ENCODE measurements around the gene AKAP12. TPM values are rescaled to one million over a fixed set of nuclear protein-coding genes. Genes with fewer than 3 reads are reported as not detected.
"Not testable (repeated sequence)": the region's sequence is repeated elsewhere in the genome, so short reads cannot be mapped to it uniquely, and the experiment has no call there.

Gene AKAP12
- total RNA-seq, 2 donors from 2014 or later = 10.0 to 10.6 TPM

DNA sequence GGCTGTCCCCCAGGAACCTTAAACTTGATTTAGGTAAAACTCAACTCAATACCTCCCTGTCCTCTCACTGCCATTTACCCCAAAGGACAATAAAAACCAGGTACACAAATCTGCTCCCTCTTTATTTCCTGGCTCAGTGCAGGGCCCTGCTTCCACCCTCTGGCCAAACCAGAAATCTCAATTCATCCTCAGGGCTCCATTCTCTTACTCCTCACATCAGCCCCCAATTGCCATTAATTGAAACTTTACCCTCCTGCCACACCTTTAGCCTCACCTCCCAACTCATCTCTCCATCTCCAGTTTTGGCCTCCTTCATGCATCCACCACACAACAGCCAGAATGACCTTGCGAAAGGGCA is 141.1 kb downstream of the AKAP12 start:
- Mint-ChIP-seq H3K27me3 (ENCODE audit: low read depth) (no peaks in the 10 kb centered on the region), H3K4me1 (ENCODE audit: low read depth) (peaks cover 73% of the 10 kb centered on the region), H3K27ac (peak overlapping the region; percentile 90), H3K4me3 (peak overlapping the region; percentile 87 to 90), H3K36me3 (ENCODE audit: insufficient read depth in 2 of 2) (peaks cover 2 to 9% of the 10 kb centered on the region in 2 donors), H3K9me3 (no peaks in the 10 kb centered on the region)
- ATAC-seq (replicated peaks in 1 of 2) = peak in 1 of 2 donors; percentile 24
- no peak for DNase-seq

GRCh38 chr6:151381722-151382121 is 142.0 kb downstream of the AKAP12 start:
- peak overlapping the region; percentile 87 to 90 for H3K4me3 Mint-ChIP-seq
- H3K36me3 Mint-ChIP-seq (ENCODE audit: insufficient read depth in 2 of 2) = peaks cover 2 to 9% of the 10 kb centered on the region in 2 donors
- no peaks in the 10 kb centered on the region for H3K27me3 Mint-ChIP-seq (ENCODE audit: low read depth)
- peak; percentile 59 to 69 for ATAC-seq (replicated peaks in 1 of 2)
- peaks cover 71% of the 10 kb centered on the region for H3K4me1 Mint-ChIP-seq (ENCODE audit: low read depth)
- no peaks in the 10 kb centered on the region for H3K9me3 Mint-ChIP-seq
- H3K27ac Mint-ChIP-seq = peak overlapping the region; percentile 88
- DNase-seq = no peak

DNA sequence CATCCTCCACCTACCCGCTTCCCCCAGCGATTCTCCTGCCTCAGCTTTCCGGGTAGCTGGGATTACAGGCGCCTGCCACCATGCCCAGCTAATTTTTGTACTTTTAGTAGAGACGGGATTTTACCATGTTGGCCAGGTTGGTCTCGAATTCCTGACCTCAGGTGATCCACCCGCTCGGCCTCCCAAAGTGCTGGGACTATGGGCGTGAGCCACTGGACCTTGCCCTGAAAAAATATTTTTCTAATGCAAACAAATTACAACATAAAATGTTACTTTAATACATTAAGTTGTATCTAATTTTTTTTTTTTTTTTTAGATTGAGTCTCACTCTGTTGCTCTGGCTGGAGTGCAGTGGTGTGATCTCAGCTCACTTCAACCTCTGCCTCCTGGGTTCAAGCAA is 142.9 kb downstream of the AKAP12 start:
- DNase-seq; ATAC-seq (replicated peaks in 1 of 2); H3K4me3 Mint-ChIP-seq; H3K27me3 Mint-ChIP-seq (ENCODE audit: low read depth); H3K27ac Mint-ChIP-seq; H3K36me3 Mint-ChIP-seq (ENCODE audit: insufficient read depth in 2 of 2); H3K9me3 Mint-ChIP-seq: not testable (repeated sequence)
- peaks cover 68% of the 10 kb centered on the region for H3K4me1 Mint-ChIP-seq (ENCODE audit: low read depth)

DNA sequence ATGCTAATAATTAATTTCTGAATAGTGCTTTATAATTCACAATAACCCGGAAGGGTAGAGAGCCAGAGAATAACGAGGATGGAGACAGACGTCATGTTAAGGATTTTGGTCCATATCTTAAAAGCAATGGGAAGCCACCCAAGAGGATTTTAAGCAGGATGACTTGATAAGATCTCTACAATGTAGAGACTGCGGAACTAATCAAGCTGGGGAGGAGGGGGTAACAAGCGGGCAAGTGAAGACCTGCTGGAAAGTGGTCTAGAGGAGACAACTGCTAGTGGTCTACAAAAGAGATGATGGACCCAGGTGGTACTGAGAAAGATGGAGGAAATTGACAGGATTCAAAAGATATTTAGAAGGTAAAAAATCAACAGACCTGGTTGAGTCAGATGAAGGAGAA is 144.4 kb downstream of the AKAP12 start:
- Mint-ChIP-seq H3K4me1 (ENCODE audit: low read depth) (peaks cover 65% of the 10 kb centered on the region), H3K4me3 (no peak overlapping the region), H3K27me3 (ENCODE audit: low read depth) (no peaks in the 10 kb centered on the region), H3K9me3 (no peaks in the 10 kb centered on the region), H3K36me3 (ENCODE audit: insufficient read depth in 2 of 2) (peaks cover 2 to 9% of the 10 kb centered on the region in 2 donors), H3K27ac (peak overlapping the region; percentile 1)
- no peak for ATAC-seq (replicated peaks in 1 of 2)
- DNase-seq = no peak

- ATAC-seq (replicated peaks in 1 of 2) (no peak), DNase-seq (no peak)
- no peaks in the 10 kb centered on the region for H3K27me3 Mint-ChIP-seq (ENCODE audit: low read depth)
- H3K4me1 Mint-ChIP-seq (ENCODE audit: low read depth) = peaks cover 57% of the 10 kb centered on the region
- H3K9me3 Mint-ChIP-seq = no peaks in the 10 kb centered on the region
- peaks cover 2 to 9% of the 10 kb centered on the region in 2 donors for H3K36me3 Mint-ChIP-seq (ENCODE audit: insufficient read depth in 2 of 2)
- H3K4me3 Mint-ChIP-seq = peak overlapping the region; percentile 56 to 76
- peak overlapping the region; percentile 85 for H3K27ac Mint-ChIP-seq
These were observed 145.4 kb downstream of the AKAP12 start for GRCh38 chr6:151385177-151385576.

GRCh38 chr6:151387175-151387970 is 147.6 kb downstream of the AKAP12 start:
- H3K9me3 Mint-ChIP-seq = no peaks in the 10 kb centered on the region
- no peak overlapping the region for H3K4me3 Mint-ChIP-seq
- no peaks in the 10 kb centered on the region for H3K27me3 Mint-ChIP-seq (ENCODE audit: low read depth)
- DNase-seq (no peak), ATAC-seq (replicated peaks in 1 of 2) (no peak)
- peaks cover 45% of the 10 kb centered on the region for H3K4me1 Mint-ChIP-seq (ENCODE audit: low read depth)
- H3K36me3 Mint-ChIP-seq (ENCODE audit: insufficient read depth in 2 of 2) = peaks cover 6 to 11% of the 10 kb centered on the region in 2 donors
- H3K27ac Mint-ChIP-seq = peak overlapping the region; percentile 72

DNA sequence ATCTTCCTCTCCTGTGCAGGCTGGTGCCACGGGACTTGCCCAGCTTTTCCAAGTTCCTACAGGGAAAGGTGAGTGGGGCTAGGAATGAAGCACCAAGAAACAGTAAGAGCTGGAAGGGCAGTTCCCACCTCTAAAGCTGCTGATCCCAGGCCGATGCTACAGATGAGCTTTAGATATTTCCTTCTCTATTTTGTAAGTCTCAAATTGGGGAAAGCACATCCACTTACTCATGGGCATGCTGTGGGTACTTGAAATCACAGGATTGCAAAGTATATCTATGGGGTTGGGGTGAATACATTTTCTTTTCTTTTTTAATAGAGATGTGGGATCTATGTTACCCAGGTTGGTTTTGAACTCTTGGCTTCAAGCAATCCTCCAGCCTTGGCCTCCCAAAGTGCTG is 148.5 kb downstream of the AKAP12 start:
- peaks cover 5 to 6% of the 10 kb centered on the region in 2 donors for H3K36me3 Mint-ChIP-seq (ENCODE audit: insufficient read depth in 2 of 2)
- ATAC-seq (replicated peaks in 1 of 2) (no peak), DNase-seq (no peak)
- H3K4me1 Mint-ChIP-seq (ENCODE audit: low read depth) = peaks cover 54% of the 10 kb centered on the region
- peak overlapping the region; percentile 10 to 43 for H3K4me3 Mint-ChIP-seq
- no peaks in the 10 kb centered on the region for H3K9me3 Mint-ChIP-seq
- no peaks in the 10 kb centered on the region for H3K27me3 Mint-ChIP-seq (ENCODE audit: low read depth)
- H3K27ac Mint-ChIP-seq = peak overlapping the region; percentile 33

DNA sequence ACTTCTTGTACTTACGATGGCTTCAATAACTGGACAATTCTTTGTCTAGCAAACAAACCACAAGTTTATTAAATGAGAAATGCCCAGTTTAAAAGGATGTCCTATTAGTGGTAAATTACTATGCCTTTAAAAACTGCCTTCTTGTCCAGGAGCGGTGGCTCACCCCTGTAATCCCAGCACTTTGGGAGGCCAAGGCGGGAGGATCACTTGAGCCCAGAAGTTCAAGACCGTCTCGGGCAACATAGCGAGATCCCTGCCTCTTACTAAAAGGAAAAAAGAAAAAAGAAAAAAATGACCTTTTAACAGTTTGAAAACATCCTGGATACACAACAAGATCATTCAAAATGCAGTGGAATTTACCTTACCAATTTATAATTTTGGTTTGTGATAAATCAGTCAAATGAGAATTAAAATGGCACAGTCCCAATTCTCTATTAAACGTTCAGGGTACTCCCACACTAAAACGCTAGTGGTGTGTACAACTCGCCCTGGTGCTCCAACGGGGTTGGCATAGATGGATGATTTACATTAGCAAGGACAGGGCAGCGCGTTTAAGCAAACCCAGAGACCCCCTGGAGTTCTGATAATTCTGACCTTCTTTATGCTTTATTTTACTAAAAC is 149.3 kb downstream of the AKAP12 start:
- ATAC-seq (replicated peaks in 1 of 2) (no peak), DNase-seq (no peak)
- Mint-ChIP-seq H3K9me3 (no peaks in the 10 kb centered on the region), H3K36me3 (ENCODE audit: insufficient read depth in 2 of 2) (peaks cover 7 to 8% of the 10 kb centered on the region in 2 donors), H3K27ac (peak overlapping the region; percentile 98), H3K27me3 (ENCODE audit: low read depth) (no peaks in the 10 kb centered on the region), H3K4me1 (ENCODE audit: low read depth) (peaks cover 58% of the 10 kb centered on the region), H3K4me3 (peak overlapping the region; percentile 93 to 99)

DNA sequence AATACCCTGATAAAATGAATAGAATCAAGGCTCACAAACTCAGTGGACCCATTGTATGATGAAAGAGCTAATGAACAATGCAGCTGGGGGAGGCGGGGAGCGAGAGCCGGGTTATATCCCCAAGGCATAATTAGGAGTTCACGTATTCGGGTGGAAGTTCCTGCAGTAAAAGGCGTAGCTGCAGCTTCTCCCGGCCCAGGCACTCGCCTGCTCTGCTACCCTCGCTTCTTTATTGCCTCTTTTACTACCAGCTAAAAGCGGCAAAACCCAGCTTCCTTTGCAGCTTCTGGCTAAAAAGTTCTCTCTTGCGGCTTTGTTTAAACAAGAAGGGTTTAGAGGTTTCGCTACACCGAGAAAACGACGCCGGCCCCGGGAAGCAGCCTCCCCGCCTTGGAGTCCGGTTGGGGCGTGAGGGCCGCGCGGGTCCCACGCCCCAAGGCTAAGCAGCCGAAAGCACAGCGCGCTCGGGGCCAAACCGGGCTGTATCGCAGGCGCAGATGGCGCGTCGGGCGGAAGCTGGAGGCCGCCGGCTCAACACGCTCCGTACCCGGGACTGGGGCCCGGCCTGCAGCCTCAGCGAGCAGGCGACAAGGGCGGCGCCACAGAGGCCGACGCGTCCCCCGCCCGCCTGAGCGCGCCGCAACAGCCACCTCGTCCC is 150.0 kb downstream of the AKAP12 start:
- H3K36me3 Mint-ChIP-seq (ENCODE audit: insufficient read depth in 2 of 2) = peaks cover 8% of the 10 kb centered on the region in 2 donors
- no peak for DNase-seq
- H3K27ac Mint-ChIP-seq = peak overlapping the region; percentile 98
- no peaks in the 10 kb centered on the region for H3K27me3 Mint-ChIP-seq (ENCODE audit: low read depth)
- peak overlapping the region; percentile 93 to 99 for H3K4me3 Mint-ChIP-seq
- H3K4me1 Mint-ChIP-seq (ENCODE audit: low read depth) = peaks cover 56% of the 10 kb centered on the region
- peak; percentile 74 to 76 for ATAC-seq (replicated peaks in 1 of 2)
- H3K9me3 Mint-ChIP-seq = no peaks in the 10 kb centered on the region

DNA sequence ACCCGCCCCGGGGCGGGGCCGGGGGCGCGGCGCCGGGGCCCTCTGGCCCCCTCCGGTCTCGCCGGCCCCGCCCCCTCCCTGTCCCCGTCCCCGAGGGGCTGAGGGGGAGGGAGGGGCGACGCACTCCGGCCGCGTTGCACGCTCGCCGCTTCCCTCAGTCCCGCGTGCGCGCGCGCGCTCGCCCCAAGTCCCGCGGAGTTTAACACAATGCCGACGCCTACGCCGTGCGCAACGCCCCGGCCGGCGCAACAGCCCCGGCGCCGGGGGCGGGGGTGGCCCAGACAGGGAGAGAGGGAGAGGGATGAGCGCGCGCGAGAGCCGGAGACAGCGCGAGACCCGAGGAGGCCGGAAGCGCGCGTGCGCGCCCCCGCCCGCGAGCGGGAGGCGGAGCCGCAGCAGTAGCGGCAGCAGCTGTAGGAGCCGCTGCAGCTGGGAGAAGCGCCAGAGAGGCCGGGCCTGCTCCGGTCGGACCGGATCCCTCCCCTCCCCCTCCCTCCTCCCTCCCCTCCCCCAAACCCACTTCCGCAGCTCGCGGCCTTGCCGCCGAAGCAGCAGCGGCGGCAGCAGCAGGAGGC is 150.6 kb downstream of the AKAP12 start:
- ATAC-seq (replicated peaks in 1 of 2) (peak; percentile 83 to 84), DNase-seq (peak; percentile 99)
- Mint-ChIP-seq H3K27me3 (ENCODE audit: low read depth) (no peaks in the 10 kb centered on the region), H3K4me1 (ENCODE audit: low read depth) (peaks cover 56% of the 10 kb centered on the region), H3K9me3 (no peaks in the 10 kb centered on the region), H3K4me3 (peak overlapping the region; percentile 61 to 70), H3K36me3 (ENCODE audit: insufficient read depth in 2 of 2) (peaks cover 8 to 9% of the 10 kb centered on the region in 2 donors), H3K27ac (no peak overlapping the region)

DNA sequence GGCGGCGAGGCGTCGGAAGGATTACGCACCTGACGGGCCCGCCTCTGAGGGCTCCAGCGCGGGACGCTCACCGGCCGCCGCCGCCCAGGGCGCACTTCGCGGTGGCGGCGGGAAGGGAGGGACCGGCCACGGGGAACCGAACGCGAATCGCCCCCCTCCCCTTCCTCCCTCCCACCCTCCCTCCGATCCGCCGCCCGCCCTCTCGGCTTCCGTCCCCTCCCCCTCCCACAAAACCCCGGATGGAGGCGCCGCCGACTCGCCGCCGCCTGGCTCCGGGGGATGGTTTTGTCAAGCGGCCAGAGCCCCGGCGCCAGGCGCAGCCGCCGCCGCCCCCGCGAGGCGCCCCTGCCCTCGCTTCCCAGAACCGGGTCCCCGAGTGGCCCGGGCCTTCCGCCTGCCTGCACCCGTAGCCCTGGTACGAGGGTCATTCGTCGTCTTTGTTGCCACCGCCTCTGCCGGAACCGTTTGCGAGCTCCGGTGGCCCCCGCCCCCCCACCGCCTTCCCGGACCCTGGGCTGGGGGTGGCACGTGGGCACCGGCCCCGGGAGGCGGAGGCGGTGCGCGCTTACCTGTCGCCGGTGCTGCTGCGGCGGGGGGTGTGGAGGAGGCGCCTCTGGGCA is 151.2 kb downstream of the AKAP12 start:
- peaks cover 54% of the 10 kb centered on the region for H3K4me1 Mint-ChIP-seq (ENCODE audit: low read depth)
- H3K9me3 Mint-ChIP-seq = no peaks in the 10 kb centered on the region
- no peak overlapping the region for H3K27ac Mint-ChIP-seq
- no peaks in the 10 kb centered on the region for H3K27me3 Mint-ChIP-seq (ENCODE audit: low read depth)
- ATAC-seq (replicated peaks in 1 of 2) (peak; percentile 5 to 7), DNase-seq (peak; percentile 83 to 87)
- H3K4me3 Mint-ChIP-seq = peak overlapping the region; percentile 97
- peaks cover 8 to 10% of the 10 kb centered on the region in 2 donors for H3K36me3 Mint-ChIP-seq (ENCODE audit: insufficient read depth in 2 of 2)

GRCh38 chr6:151391471-151392413 is 152.0 kb downstream of the AKAP12 start, which contains the start of gene ZBTB2:
Gene ZBTB2, minus strand, starts transcription at chr6:151391559. Its CDS starts 17,922 bp downstream, at chr6:151373637.
- Mint-ChIP-seq H3K4me1 (ENCODE audit: low read depth) (peaks cover 54% of the 10 kb centered on the region), H3K36me3 (ENCODE audit: insufficient read depth in 2 of 2) (peaks cover 8 to 12% of the 10 kb centered on the region in 2 donors), H3K9me3 (no peaks in the 10 kb centered on the region), H3K4me3 (peak within 1 kb of the TSS; percentile 97), H3K27me3 (ENCODE audit: low read depth) (no peaks in the 10 kb centered on the region), H3K27ac (peak within 1 kb of the TSS; percentile 95)
- DNase-seq = peak; percentile 73 to 74
- ATAC-seq (replicated peaks in 1 of 2) = peak; percentile 10 to 14
